GM12892 (cell line): ENCODE measurements around the gene CXADR.

ENCODE experiments used
- POLR2A ChIP-seq: IDR thresholded peaks from 2 replicates; pipeline ENCODE4 v1.6.1; 2011; ENCODE audit warnings: low read depth, low read length, control low read depth
- POLR2AphosphoS5 ChIP-seq: IDR thresholded peaks from 2 replicates; pipeline ENCODE4 v1.6.1; 2011; ENCODE audit warnings: low read depth, low read length, control low read depth
- TAF1 ChIP-seq: IDR thresholded peaks from 2 replicates; pipeline ENCODE4 v1.6.1; 2011; ENCODE audit warnings: low read depth, mild to moderate bottlenecking, control low read depth, low read length, borderline replicate concordance

DNA sequence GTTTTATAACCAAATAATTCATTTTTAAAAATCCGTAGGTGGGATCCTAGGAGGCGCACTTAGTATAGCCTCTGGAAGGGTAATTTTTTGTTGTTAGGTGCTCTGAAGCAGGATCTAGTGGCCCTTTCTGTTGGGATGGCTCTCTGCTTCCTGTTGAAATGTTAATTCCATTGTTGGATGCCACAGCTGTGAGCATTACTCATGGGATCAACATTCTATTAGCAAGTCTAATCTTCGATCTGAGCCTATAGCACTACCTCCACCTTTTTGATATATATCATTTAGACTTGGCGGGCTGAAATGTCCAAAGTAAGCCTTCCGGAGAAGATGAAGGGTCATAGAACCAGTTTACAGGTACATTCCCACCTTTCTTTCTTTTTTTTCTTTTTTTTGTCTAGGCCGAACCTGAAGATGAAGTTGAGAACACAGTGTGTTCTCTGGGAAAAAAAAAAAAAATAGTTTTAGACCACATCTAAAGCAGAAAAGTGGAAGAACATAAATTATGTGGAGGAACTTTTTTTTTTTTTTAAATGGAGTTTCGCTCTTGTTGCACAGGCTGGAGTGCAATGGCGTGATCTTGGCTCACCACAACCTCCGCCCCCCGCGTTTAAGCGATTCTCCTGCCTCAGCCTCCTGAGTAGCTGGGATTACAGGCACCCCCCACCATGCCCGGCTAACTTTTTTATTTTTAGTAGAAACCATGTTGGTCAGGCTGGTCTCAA is 1.4 kb downstream of the CXADR start:
- TF ChIP-seq POLR2A: no peak
- TF ChIP-seq TAF1: no peak
- no peak for TF ChIP-seq POLR2AphosphoS5
